SK-N-SH treated with all-trans-retinoic acid at 6 μM for 48 hours (cell line): ENCODE results near the gene DDX10.

Experiments
- ATAC-seq: fragments of 200-7000 bp; cut with Tn5 transposase; 3 replicates; pipeline ENCODE4 v1.9.1; 2020; ENCODE audit warnings: mild to moderate bottlenecking, moderate library complexity
- ARNTL ChIP-seq: fragments of 450-650 bp; formaldehyde crosslinking; IDR thresholded peaks from 2 replicates; pipeline ENCODE4 v1.5.0; 2020; ENCODE audit warnings: low read depth, mild to moderate bottlenecking, moderate library complexity, borderline replicate concordance
- BACH2 ChIP-seq: fragments of 250-450 bp; sonication (Bioruptor Pico); IDR thresholded peaks from 2 replicates; pipeline ENCODE4 v1.9.0; 2021; ENCODE audit warnings: mild to moderate bottlenecking, borderline replicate concordance
- CREB5 ChIP-seq: fragments of 250-450 bp; sonication (Bioruptor Pico); IDR thresholded peaks from 2 replicates; pipeline ENCODE4 v1.5.1; 2020; ENCODE audit warnings: low read depth, mild to moderate bottlenecking, moderate library complexity
- CSDC2 ChIP-seq: fragments of 250-450 bp; sonication (Bioruptor Pico); IDR thresholded peaks from 2 replicates; pipeline ENCODE4 v1.5.0; 2020; ENCODE audit warnings: mild to moderate bottlenecking, moderate library complexity
- CSRNP3 ChIP-seq: fragments of 250-450 bp; sonication (Bioruptor Pico); IDR thresholded peaks from 2 replicates; pipeline ENCODE4 v1.5.1; 2021; ENCODE audit warnings: mild to moderate bottlenecking, moderate library complexity
- ESRRG ChIP-seq: fragments of 250-450 bp; sonication (Bioruptor Pico); IDR thresholded peaks from 2 replicates; pipeline ENCODE4 v1.6.1; 2021; ENCODE audit warnings: mild to moderate bottlenecking
- GLIS3 ChIP-seq: fragments of 250-450 bp; sonication (Bioruptor Pico); IDR thresholded peaks from 2 replicates; pipeline ENCODE4 v1.5.0; 2020; ENCODE audit warnings: mild to moderate bottlenecking, moderate library complexity
- ISL1 ChIP-seq: fragments of 250-450 bp; sonication (Bioruptor Pico); IDR thresholded peaks from 2 replicates; pipeline ENCODE4 v2.1.2; 2022; ENCODE audit warnings: mild to moderate bottlenecking, moderate library complexity
- OSR1 ChIP-seq: fragments of 250-450 bp; sonication (Bioruptor Pico); IDR thresholded peaks from 2 replicates; pipeline ENCODE4 v1.8.0; 2022; ENCODE audit warnings: moderate library complexity, mild to moderate bottlenecking, inconsistent platforms
- PATZ1 ChIP-seq: fragments of 250-450 bp; sonication (Bioruptor Pico); IDR thresholded peaks from 2 replicates; pipeline ENCODE4 v1.8.0; 2020; ENCODE audit warnings: mild to moderate bottlenecking, moderate library complexity, borderline replicate concordance
- POU6F1 ChIP-seq: fragments of 250-450 bp; sonication (Bioruptor Pico); IDR thresholded peaks from 2 replicates; pipeline ENCODE4 v1.8.0; 2021; ENCODE audit warnings: low read depth, mild to moderate bottlenecking, moderate library complexity, borderline replicate concordance
- RARB ChIP-seq: fragments of 250-450 bp; sonication (Bioruptor Pico); IDR thresholded peaks from 2 replicates; pipeline ENCODE4 v1.8.0; 2021; ENCODE audit warnings: mild to moderate bottlenecking, moderate library complexity
- SNAI2 ChIP-seq: fragments of 250-450 bp; sonication (Bioruptor Pico); IDR thresholded peaks from 2 replicates; pipeline ENCODE4 v1.5.0; 2020; ENCODE audit warnings: mild to moderate bottlenecking, moderate library complexity
- TCF4 ChIP-seq: fragments of 250-450 bp; sonication (Bioruptor Pico); IDR thresholded peaks from 2 replicates; pipeline ENCODE4 v1.8.0; 2021; ENCODE audit warnings: mild to moderate bottlenecking, moderate library complexity, borderline replicate concordance
- TOX ChIP-seq: fragments of 250-450 bp; sonication (Bioruptor Pico); IDR thresholded peaks from 2 replicates; pipeline ENCODE4 v1.8.0; 2021; ENCODE audit warnings: mild to moderate bottlenecking, moderate library complexity, borderline replicate concordance
- TSHZ2 ChIP-seq: fragments of 250-450 bp; sonication (Bioruptor Pico); IDR thresholded peaks from 2 replicates; pipeline ENCODE4 v1.5.0; 2020; ENCODE audit warnings: mild to moderate bottlenecking, moderate library complexity
- ZC3H10 ChIP-seq: fragments of 250-450 bp; sonication (Bioruptor Pico); IDR thresholded peaks from 2 replicates; pipeline ENCODE4 v1.5.1; 2021; ENCODE audit warnings: mild to moderate bottlenecking, moderate library complexity
- ZFP3 ChIP-seq: fragments of 250-450 bp; sonication (Bioruptor Pico); IDR thresholded peaks from 2 replicates; pipeline ENCODE4 v1.5.0; 2020; ENCODE audit warnings: mild to moderate bottlenecking, moderate library complexity
- ZFP30 ChIP-seq: fragments of 450-650 bp; formaldehyde crosslinking; IDR thresholded peaks from 2 replicates; pipeline ENCODE4 v1.5.0; 2022; ENCODE audit warnings: mild to moderate bottlenecking, moderate library complexity
- ZNF565 ChIP-seq: fragments of 450-650 bp; formaldehyde crosslinking; conservative IDR thresholded peaks from 2 replicates; pipeline ENCODE4 v1.5.0; 2020; ENCODE audit warnings: low read depth, mild to moderate bottlenecking, moderate library complexity
- ZNF70 ChIP-seq: fragments of 450-650 bp; formaldehyde crosslinking; IDR thresholded peaks from 2 replicates; pipeline ENCODE4 v1.5.0; 2020; ENCODE audit warnings: mild to moderate bottlenecking, moderate library complexity
- ZNF8 ChIP-seq: fragments of 450-650 bp; formaldehyde crosslinking; IDR thresholded peaks from 2 replicates; pipeline ENCODE4 v1.5.0; 2020; ENCODE audit warnings: mild to moderate bottlenecking, moderate library complexity

The DDX10 gene

GRCh38 chr11:108853864-108854263, 189.0 kb downstream of the DDX10 start:
- ATAC-seq, result peak; percentile 75

GRCh38 chr11:108854346-108854745, 189.5 kb downstream of the DDX10 start:
- peak; percentile 28; the same call in 1 of the 3 replicates for ATAC-seq
- no peak for TF ChIP-seq OSR1 (CRISPR knock-in tag)
- TF ChIP-seq, all 23 proteins: peak for 0

More at GRCh38 chr11:108853864-108854263, 189.0 kb downstream of the DDX10 start:
- TF ChIP-seq ZNF8 (CRISPR knock-in tag) (no peak), CSRNP3 (CRISPR knock-in tag) (no peak), POU6F1 (CRISPR knock-in tag) (no peak), CSDC2 (CRISPR knock-in tag) (no peak), SNAI2 (CRISPR knock-in tag) (no peak), ZNF70 (CRISPR knock-in tag) (no peak), OSR1 (CRISPR knock-in tag) (no peak), CREB5 (CRISPR knock-in tag) (no peak), ZFP3 (CRISPR knock-in tag) (no peak), ZC3H10 (CRISPR knock-in tag) (no peak), PATZ1 (CRISPR knock-in tag) (no peak), RARB (CRISPR knock-in tag) (no peak), TCF4 (no peak), ISL1 (CRISPR knock-in tag) (no peak), BACH2 (no peak), ARNTL (CRISPR knock-in tag) (no peak), TOX (CRISPR knock-in tag) (no peak), ZFP30 (CRISPR knock-in tag) (no peak), GLIS3 (CRISPR knock-in tag) (no peak)

- TF ChIP-seq ZNF565 (CRISPR knock-in tag) (no peak), BACH2 (no peak), GLIS3 (CRISPR knock-in tag) (no peak), ZNF8 (CRISPR knock-in tag) (no peak), CSRNP3 (CRISPR knock-in tag) (no peak)
- no peak for ATAC-seq
These were observed 192.5 kb downstream of the DDX10 start for GRCh38 chr11:108857382-108857781.

- no peak for ATAC-seq
- TF ChIP-seq ZFP3 (CRISPR knock-in tag), result no peak
- no peak for TF ChIP-seq ESRRG
- no peak for TF ChIP-seq CSDC2 (CRISPR knock-in tag)
- TF ChIP-seq CREB5 (CRISPR knock-in tag), result no peak
- TF ChIP-seq ZFP30 (CRISPR knock-in tag), result no peak
- no peak for TF ChIP-seq ZNF70 (CRISPR knock-in tag)
- TF ChIP-seq ISL1 (CRISPR knock-in tag), result no peak
- TF ChIP-seq TSHZ2 (CRISPR knock-in tag), result no peak
- no peak for TF ChIP-seq TCF4
- TF ChIP-seq PATZ1 (CRISPR knock-in tag), result no peak
These were observed 193.8 kb downstream of the DDX10 start for GRCh38 chr11:108858622-108859021.
